Activated T-cell treated with anti-CD3 and anti-CD28 coated beads, Interleukin-2, amount 50 U/mL, for 24 hours (primary cell): ENCODE data around the gene ZNF358.

ENCODE experiments used
- DNase-seq: peaks from one replicate; pipeline ENCODE4 v3.0.0-alpha.2; 2020
- H3K27ac Mint-ChIP-seq: 2 replicates; pipeline ENCODE4 v1.8.0; 2020; ENCODE audit warnings: mild to moderate bottlenecking, mixed read lengths
- H3K27me3 Mint-ChIP-seq: 2 replicates; pipeline ENCODE4 v1.8.0; 2020; ENCODE audit warnings: mixed read lengths
- H3K36me3 Mint-ChIP-seq: 2 replicates; pipeline ENCODE4 v1.8.0; 2020; ENCODE audit warnings: low read depth, mixed read lengths
- H3K4me1 Mint-ChIP-seq: 2 replicates; pipeline ENCODE4 v1.8.0; 2020; ENCODE audit warnings: low read depth, mixed read lengths
- H3K4me3 Mint-ChIP-seq: 2 replicates; pipeline ENCODE4 v1.8.0; 2020; ENCODE audit warnings: mild to moderate bottlenecking, moderate library complexity, mixed read lengths
- H3K9me3 Mint-ChIP-seq: 2 replicates; pipeline ENCODE4 v1.8.0; 2020; ENCODE audit warnings: mixed read lengths

Gene ZNF358

GRCh38 chr19:7505288-7505681 lies 10.6 kb upstream of the ZNF358 start:
- H3K4me1 Mint-ChIP-seq, result peaks cover 13% of the 10 kb centered on the region

GRCh38 chr19:7505682-7506384 lies 10.1 kb upstream of the ZNF358 start:
- Mint-ChIP-seq H3K4me3 (no peak overlapping the region), H3K9me3 (no peaks in the 10 kb centered on the region), H3K27me3 (peaks cover 67% of the 10 kb centered on the region), H3K36me3 (no peaks in the 10 kb centered on the region), H3K27ac (no peak overlapping the region), H3K4me1 (peaks cover 13% of the 10 kb centered on the region)
- DNase-seq, result peak; percentile 54

More at GRCh38 chr19:7505288-7505681, 10.6 kb upstream of the ZNF358 start:
- Mint-ChIP-seq H3K4me3 (no peak overlapping the region), H3K27ac (no peak overlapping the region), H3K36me3 (no peaks in the 10 kb centered on the region), H3K27me3 (peaks cover 70% of the 10 kb centered on the region), H3K9me3 (no peaks in the 10 kb centered on the region)
- no peak for DNase-seq

DNA sequence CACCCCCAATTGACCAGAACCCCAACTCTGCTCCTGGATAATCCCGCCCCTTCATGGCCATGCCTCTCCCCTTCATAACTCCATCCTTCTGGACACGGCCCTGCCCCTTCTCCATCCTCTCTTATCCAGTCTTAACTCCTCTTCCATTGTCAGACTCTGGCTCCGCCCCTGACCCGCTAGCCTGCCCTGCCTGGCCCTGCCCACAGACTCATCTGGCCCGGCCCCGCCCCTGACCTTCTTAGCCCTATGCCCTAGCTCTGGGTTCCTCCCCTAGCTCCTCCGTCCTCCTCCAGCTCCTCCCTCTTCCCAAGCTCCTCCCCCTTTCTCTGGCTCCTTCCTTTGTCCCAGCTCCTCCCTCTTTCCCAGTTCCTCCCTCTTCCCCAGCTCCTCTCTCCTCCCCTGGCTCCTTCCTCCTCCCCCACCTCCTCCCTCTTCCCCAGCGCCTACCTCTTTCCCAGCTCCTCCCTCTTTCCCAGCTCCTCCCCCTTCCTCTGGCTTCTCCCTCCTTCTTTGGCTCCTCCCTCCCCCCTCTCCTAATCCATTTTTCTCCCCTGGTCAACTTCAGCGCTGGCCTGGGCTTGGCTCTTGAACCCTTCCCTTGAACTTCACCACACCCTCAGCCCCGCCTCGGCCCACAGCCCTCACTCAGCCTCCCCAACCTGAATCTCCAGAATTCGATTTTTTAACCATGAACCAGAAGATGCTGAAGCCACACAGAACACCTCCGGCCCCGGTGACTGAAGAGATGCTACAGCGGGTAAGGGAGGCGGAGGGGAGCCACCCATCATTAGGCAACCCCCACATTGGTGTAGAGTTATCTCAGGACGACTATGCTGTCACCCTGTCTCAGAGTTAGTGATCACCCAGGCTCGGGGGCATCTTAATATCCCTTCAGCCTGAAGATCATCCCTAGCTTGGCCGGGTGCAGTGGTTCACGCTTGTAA lies 9.2 kb upstream of the ZNF358 start:
- Mint-ChIP-seq H3K9me3 (no peaks in the 10 kb centered on the region), H3K27ac (no peak overlapping the region), H3K36me3 (no peaks in the 10 kb centered on the region), H3K4me3 (no peak overlapping the region), H3K4me1 (peaks cover 11% of the 10 kb centered on the region), H3K27me3 (peaks cover 64% of the 10 kb centered on the region)
- DNase-seq, result peak; percentile 55

GRCh38 chr19:7507884-7508283 lies 8.0 kb upstream of the ZNF358 start:
- Mint-ChIP-seq H3K27ac (no peak overlapping the region), H3K9me3 (no peaks in the 10 kb centered on the region), H3K4me3 (no peak overlapping the region), H3K27me3 (peaks cover 57% of the 10 kb centered on the region), H3K36me3 (no peaks in the 10 kb centered on the region), H3K4me1 (peaks cover 11% of the 10 kb centered on the region)
- DNase-seq, result no peak

- no peak for DNase-seq
- Mint-ChIP-seq H3K27ac (no peak overlapping the region), H3K36me3 (no peaks in the 10 kb centered on the region), H3K27me3 (peaks cover 55% of the 10 kb centered on the region), H3K9me3 (no peaks in the 10 kb centered on the region), H3K4me3 (no peak overlapping the region), H3K4me1 (peaks cover 11% of the 10 kb centered on the region)
Measured at GRCh38 chr19:7509625-7510024, 6.3 kb upstream of the ZNF358 start.

DNA sequence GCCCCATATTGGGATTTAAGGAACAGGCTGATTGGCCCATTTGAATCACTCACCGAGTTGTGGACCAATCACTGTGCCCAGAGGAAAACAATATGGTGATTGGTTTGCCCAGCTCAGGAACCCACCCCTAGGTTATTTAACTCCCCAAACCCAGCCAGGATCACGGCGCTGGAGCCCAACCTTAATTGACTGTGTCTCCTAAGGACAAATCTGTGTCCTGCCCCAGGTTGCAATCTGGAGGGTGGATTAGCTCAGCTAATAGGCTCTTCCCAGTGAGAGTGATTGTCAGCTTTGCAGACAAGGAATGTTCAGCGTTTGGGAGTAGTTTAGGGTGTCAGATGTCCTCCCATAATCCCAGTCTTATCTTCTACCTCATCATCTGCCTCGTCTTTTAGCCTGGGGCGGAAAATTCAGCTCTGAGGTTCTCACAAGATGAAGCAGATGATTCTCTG lies 3.5 kb upstream of the ZNF358 start:
- Mint-ChIP-seq H3K4me1 (peaks cover 11% of the 10 kb centered on the region), H3K4me3 (no peak overlapping the region), H3K27me3 (peaks cover 49% of the 10 kb centered on the region), H3K36me3 (no peaks in the 10 kb centered on the region), H3K9me3 (no peaks in the 10 kb centered on the region), H3K27ac (no peak overlapping the region)
- no peak for DNase-seq

- no peak overlapping the region for H3K4me3 Mint-ChIP-seq
- peaks cover 41% of the 10 kb centered on the region for H3K27me3 Mint-ChIP-seq
- peaks cover 11% of the 10 kb centered on the region for H3K4me1 Mint-ChIP-seq
- no peaks in the 10 kb centered on the region for H3K36me3 Mint-ChIP-seq
- DNase-seq, result no peak
- no peak overlapping the region for H3K27ac Mint-ChIP-seq
- H3K9me3 Mint-ChIP-seq, result no peaks in the 10 kb centered on the region
Measured at GRCh38 chr19:7513809-7514642, 1.9 kb upstream of the ZNF358 start.

DNA sequence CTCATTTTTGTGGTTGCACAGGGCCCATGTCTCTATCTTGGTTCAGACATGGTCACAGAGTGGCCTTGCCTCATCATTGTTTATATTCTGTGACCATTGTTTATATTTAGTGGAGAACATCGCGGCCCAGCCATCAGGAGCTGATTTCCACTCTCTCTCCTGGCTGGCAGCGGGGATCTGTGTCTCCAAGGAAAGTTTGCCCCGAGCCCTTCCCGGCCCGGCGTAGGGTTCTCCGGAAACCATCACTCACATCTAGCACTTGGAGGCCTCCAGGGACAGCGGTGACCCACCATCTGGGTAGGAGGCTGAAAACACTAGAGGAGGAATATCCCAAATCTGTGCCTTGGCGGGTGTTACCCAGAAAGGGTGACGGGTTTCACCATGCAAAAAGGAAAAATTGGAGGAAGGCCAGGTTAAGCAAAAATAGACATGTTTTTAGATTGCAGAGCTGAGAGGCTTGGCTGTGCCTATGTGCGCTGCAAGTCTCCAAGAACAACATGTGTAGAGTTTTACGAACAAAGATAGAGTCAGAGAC lies 726 bp upstream of the ZNF358 start:
- no peaks in the 10 kb centered on the region for H3K9me3 Mint-ChIP-seq
- peaks cover 36% of the 10 kb centered on the region for H3K27me3 Mint-ChIP-seq
- H3K4me3 Mint-ChIP-seq, result peak overlapping the region; percentile 68
- no peak for DNase-seq
- no peaks in the 10 kb centered on the region for H3K36me3 Mint-ChIP-seq
- H3K27ac Mint-ChIP-seq, result peak overlapping the region; percentile 45
- H3K4me1 Mint-ChIP-seq, result peaks cover 11% of the 10 kb centered on the region

GRCh38 chr19:7516333-7516732 lies 430 bp downstream of the ZNF358 start:
- no peak overlapping the region for H3K27ac Mint-ChIP-seq
- H3K27me3 Mint-ChIP-seq, result peaks cover 34% of the 10 kb centered on the region
- no peaks in the 10 kb centered on the region for H3K9me3 Mint-ChIP-seq
- DNase-seq, result no peak
- H3K4me1 Mint-ChIP-seq, result peaks cover 11% of the 10 kb centered on the region
- no peaks in the 10 kb centered on the region for H3K36me3 Mint-ChIP-seq
- H3K4me3 Mint-ChIP-seq, result peak overlapping the region; percentile 72

GRCh38 chr19:7516878-7517277 lies 975 bp downstream of the ZNF358 start:
- no peak for DNase-seq
- Mint-ChIP-seq H3K27ac (peak overlapping the region; percentile 44), H3K4me3 (peak overlapping the region; percentile 72), H3K36me3 (no peaks in the 10 kb centered on the region), H3K9me3 (no peaks in the 10 kb centered on the region), H3K27me3 (peaks cover 33% of the 10 kb centered on the region), H3K4me1 (peaks cover 12% of the 10 kb centered on the region)

DNA sequence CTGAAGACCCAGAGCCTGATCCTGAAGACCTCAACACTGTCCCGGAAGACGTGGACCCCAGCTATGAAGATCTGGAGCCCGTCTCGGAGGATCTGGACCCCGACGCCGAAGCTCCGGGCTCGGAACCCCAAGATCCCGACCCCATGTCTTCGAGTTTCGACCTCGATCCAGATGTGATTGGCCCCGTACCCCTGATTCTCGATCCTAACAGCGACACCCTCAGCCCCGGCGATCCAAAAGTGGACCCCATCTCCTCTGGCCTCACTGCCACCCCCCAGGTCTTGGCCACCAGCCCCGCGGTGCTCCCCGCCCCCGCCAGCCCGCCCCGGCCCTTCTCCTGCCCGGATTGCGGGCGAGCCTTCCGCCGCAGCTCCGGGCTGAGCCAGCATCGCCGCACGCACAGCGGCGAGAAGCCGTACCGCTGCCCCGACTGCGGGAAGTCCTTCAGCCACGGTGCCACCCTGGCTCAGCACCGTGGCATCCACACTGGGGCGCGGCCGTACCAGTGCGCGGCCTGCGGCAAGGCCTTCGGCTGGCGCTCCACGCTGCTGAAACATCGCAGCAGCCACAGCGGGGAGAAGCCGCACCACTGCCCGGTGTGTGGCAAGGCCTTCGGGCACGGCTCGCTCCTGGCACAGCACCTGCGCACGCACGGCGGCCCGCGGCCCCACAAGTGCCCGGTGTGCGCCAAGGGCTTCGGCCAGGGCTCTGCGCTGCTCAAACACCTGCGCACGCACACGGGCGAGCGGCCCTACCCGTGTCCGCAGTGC lies 3.6 kb downstream of the ZNF358 start:
- Mint-ChIP-seq H3K36me3 (no peaks in the 10 kb centered on the region), H3K4me3 (no peak overlapping the region), H3K27ac (no peak overlapping the region), H3K27me3 (peaks cover 18% of the 10 kb centered on the region), H3K9me3 (no peaks in the 10 kb centered on the region), H3K4me1 (peaks cover 21% of the 10 kb centered on the region)
- DNase-seq, result no peak

DNA sequence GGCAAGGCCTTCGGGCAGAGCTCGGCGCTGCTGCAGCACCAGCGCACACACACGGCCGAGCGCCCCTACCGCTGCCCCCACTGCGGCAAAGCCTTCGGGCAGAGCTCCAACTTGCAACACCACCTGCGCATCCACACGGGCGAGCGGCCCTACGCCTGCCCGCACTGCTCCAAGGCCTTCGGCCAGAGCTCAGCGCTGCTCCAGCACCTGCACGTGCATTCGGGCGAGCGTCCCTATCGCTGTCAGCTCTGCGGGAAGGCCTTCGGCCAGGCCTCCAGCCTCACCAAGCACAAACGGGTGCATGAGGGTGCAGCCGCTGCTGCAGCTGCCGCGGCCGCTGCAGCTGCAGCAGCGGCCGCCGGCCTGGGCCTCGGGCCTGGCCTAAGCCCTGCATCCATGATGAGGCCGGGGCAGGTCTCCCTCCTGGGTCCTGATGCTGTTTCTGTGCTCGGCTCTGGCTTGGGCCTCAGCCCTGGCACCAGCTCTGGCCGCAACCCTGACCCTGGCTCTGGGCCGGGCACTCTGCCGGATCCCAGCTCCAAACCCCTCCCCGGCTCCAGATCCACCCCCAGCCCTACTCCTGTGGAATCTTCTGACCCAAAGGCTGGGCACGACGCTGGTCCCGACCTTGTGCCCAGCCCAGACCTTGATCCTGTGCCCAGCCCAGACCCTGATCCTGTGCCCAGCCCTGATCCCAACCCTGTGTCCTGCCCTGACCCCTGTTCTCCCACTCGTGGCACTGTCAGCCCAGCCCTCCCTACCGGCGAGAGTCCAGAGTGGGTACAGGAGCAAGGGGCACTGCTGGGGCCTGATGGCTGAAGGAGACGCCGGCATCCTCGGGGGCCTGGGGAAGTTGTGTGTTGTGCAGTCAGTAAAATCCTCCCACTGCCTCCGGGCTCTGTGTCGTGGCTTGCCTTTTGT lies 4.5 kb downstream of the ZNF358 start:
- Mint-ChIP-seq H3K4me3 (no peak overlapping the region), H3K36me3 (peaks cover 7% of the 10 kb centered on the region), H3K9me3 (no peaks in the 10 kb centered on the region), H3K27ac (no peak overlapping the region), H3K27me3 (peaks cover 12% of the 10 kb centered on the region), H3K4me1 (peaks cover 20% of the 10 kb centered on the region)
- DNase-seq, result no peak
